Measurements from ENCODE around the gene ATP8A2. TPM values are rescaled to one million over a fixed set of nuclear protein-coding genes. Genes with fewer than 3 reads are reported as not detected.

The ATP8A2 gene
- total and polyA plus RNA-seq, 2 of the 8 experiments (the other 6 are each of a cell fraction or from before 2014, with no cell fraction given) = 2.4 to 8.3 TPM

DNA sequence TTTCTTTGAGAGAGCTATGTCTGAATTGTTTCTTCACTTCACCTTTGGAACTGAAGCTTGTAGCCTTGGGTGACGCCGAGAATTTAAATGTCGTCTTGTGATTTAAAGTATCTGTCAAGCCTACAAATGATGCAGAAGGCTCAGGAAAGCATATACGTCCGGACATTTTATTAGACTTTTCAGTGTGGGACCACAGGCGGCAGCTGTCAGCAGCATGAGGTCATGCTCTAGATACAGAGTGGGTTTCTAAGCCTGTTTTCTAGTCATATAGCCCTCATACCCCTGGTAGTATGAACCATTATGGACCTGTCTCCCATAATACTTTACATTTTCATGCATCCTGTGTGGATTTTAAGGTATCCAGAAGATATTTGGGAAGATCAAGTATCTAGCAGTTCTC lies 212.3 kb downstream of the ATP8A2 start:
- no peak overlapping the region for H2AFZ ChIP-seq (ENCODE audit: low read length)
- TF ChIP-seq CEBPB (IDR thresholded peaks at IDR 0.05; ENCODE audit: low read depth, low read length) (no peak), TBP (IDR thresholded peaks at IDR 0.05; ENCODE audit: low read depth, low read length) (no peak), CHD1 (IDR thresholded peaks at IDR 0.05; ENCODE audit: low read depth, low read length) (no peak), NANOG (IDR thresholded peaks at IDR 0.05; ENCODE audit: insufficient read depth, low read depth, low read length, poor library complexity, severe bottlenecking) (no peak), SAP30 (IDR thresholded peaks at IDR 0.05; ENCODE audit: insufficient read depth, insufficient replicate concordance, low read length) (no peak), SIN3A (conservative IDR thresholded peaks at IDR 0.05 in 1 of 2, IDR thresholded peaks at IDR 0.05 in 1 of 2; ENCODE audit: low read depth in 1 of 2, low read length in 2 of 2) (no peak), JUND (IDR thresholded peaks at IDR 0.05; ENCODE audit: low read length) (no peak), GTF2F1 (IDR thresholded peaks at IDR 0.05; ENCODE audit: borderline replicate concordance, low read depth, low read length) (no peak), TAF7 (optimal IDR thresholded peaks at IDR 0.05; ENCODE audit: borderline replicate concordance, low read depth, low read length) (no peak), BRCA1 (IDR thresholded peaks at IDR 0.05; ENCODE audit: low read depth, low read length) (no peak), KDM5A (IDR thresholded peaks at IDR 0.05; ENCODE audit: low read length) (no peak), SIX5 (IDR thresholded peaks at IDR 0.05; ENCODE audit: low read depth, low read length) (no peak)
- TF ChIP-seq, protein P1, sequence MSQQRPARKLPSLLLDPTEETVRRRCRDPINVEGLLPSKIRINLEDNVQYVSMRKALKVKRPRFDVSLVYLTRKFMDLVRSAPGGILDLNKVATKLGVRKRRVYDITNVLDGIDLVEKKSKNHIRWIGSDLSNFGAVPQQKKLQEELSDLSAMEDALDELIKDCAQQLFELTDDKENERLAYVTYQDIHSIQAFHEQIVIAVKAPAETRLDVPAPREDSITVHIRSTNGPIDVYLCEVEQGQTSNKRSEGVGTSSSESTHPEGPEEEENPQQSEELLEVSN (IDR thresholded peaks at IDR 0.05) = no peak

More for the DNA sequence above, 212.3 kb downstream of the ATP8A2 start:
- Histone ChIP-seq H3K27ac (ENCODE audit: low read depth, low read length) (no peak overlapping the region), H3K27me3 (replicated peaks in 1 of 4; ENCODE audit: control insufficient read depth in 3 of 4, extremely low read depth in 1 of 4, insufficient read depth in 3 of 4, low read length in 3 of 4) (no peaks in the 10 kb centered on the region), H3K56ac (replicated peaks; ENCODE audit: insufficient read length, low read depth, low read length) (no peak overlapping the region), H4K5ac (ENCODE audit: insufficient read length, low read depth, low read length) (no peak overlapping the region), H2BK20ac (ENCODE audit: low read length) (no peak overlapping the region), H3K36me3 (ENCODE audit: control insufficient read depth in 2 of 4, insufficient read depth in 4 of 4, low read length in 3 of 4) (no peaks in the 10 kb centered on the region; a peak in 1 of 8 replicates), H4K20me1 (replicated peaks in 1 of 2; ENCODE audit: control insufficient read depth in 1 of 2, insufficient read depth in 2 of 2, low read length in 2 of 2) (no peaks in the 10 kb centered on the region), H3K4me3 (ENCODE audit: extremely low read depth in 1 of 4, insufficient read depth in 2 of 4, low read depth in 3 of 4, low read length in 4 of 4) (no peak overlapping the region), H3K4ac (replicated peaks; ENCODE audit: insufficient read length, low read depth, low read length) (no peak overlapping the region), H2AK5ac (ENCODE audit: low read depth, low read length) (no peak overlapping the region), H3K4me2 (ENCODE audit: insufficient read depth in 1 of 2, low read depth in 2 of 2, low read length in 2 of 2) (no peak overlapping the region), H3K14ac (ENCODE audit: insufficient read length) (no peak overlapping the region), H3K79me1 (ENCODE audit: low read depth, low read length) (no peaks in the 10 kb centered on the region), H2BK5ac (ENCODE audit: low read depth, low read length) (no peak overlapping the region), H4K91ac (replicated peaks; ENCODE audit: insufficient read length, low read length) (no peak overlapping the region), H3K4me1 (replicated peaks in 1 of 4; ENCODE audit: control insufficient read depth in 3 of 4, insufficient read depth in 4 of 4, low read length in 3 of 4) (peaks cover 0 to 11% (median 3%) of the 10 kb centered on the region in 4 experiments; a peak in 4 of 7 replicates), H3K9ac (replicated peaks in 1 of 4; ENCODE audit: extremely low read depth in 1 of 4, low read depth in 3 of 4, low read length in 3 of 4) (no peak overlapping the region), H3K23me2 (ENCODE audit: low read depth, low read length) (no peaks in the 10 kb centered on the region), H3K79me2 (ENCODE audit: control insufficient read depth in 1 of 2, insufficient read depth in 2 of 2, low read length in 2 of 2) (no peaks in the 10 kb centered on the region), H3K18ac (ENCODE audit: extremely low read depth, low read length) (no peak overlapping the region), H4K8ac (ENCODE audit: extremely low read depth, insufficient read depth, low read length) (no peak overlapping the region), H3K9me3 (ENCODE audit: insufficient read depth in 2 of 2, low read depth in 1 of 2, low read length in 1 of 2) (no peaks in the 10 kb centered on the region), H2BK15ac (ENCODE audit: low read length) (no peak overlapping the region), H2BK12ac (ENCODE audit: low read depth, low read length) (no peak overlapping the region), H2BK120ac (replicated peaks; ENCODE audit: low read depth, low read length) (no peak overlapping the region), H3K23ac (ENCODE audit: insufficient read length) (no peak overlapping the region)
- ChIA-PET CTCF (ENCODE audit: partially characterized antibody) (interaction anchor here (1.1 to 1.7 kb wide), 2 partner anchors 10 to 579 kb away, joined by 3 to 6 read pairs; no protein-coding TSS in a partner anchor), POLR2A (ENCODE audit: partially characterized antibody) (no interaction called here)
- DNase-seq (ENCODE audit: low read depth in 1 of 2, low spot score in 2 of 2) (no peak), FAIRE-seq (no peak)
- 72% methylated on average over 6 of the region's 6 CpGs; no CpG with 5 or more reads in 1 of the 2 experiments for WGBS, 2 experiments (ENCODE audit: extremely low coverage in 1 of 2, insufficient coverage in 1 of 2, insufficient read length in 1 of 2, insufficient replicate concordance in 2 of 2, low coverage in 1 of 2, low lambda C conversion rate in 2 of 2, missing lambda C conversion rate in 1 of 2)

Data from H1 (cell line).